ENCODE results near the gene INTS1. TPM values are rescaled to one million over a fixed set of nuclear protein-coding genes. Genes with fewer than 3 reads are reported as not detected.

Gene INTS1
- total RNA-seq, 2 donors from 2014 or later = 61.0 to 141 TPM

GRCh38 chr7:1539181-1539881, 35.1 kb upstream of the INTS1 start:
- no peak for TF ChIP-seq CTCF (IDR thresholded peaks at IDR 0.05)
- DNase-seq = no peak
- Histone ChIP-seq H3K9me3 (no peaks in the 10 kb centered on the region), H3K4me1 (peaks cover 9% of the 10 kb centered on the region), H3K27me3 (no peaks in the 10 kb centered on the region), H3K9ac (ENCODE audit: low read depth in 2 of 2, low read length in 2 of 2) (no peak overlapping the region), H3K27ac (no peak overlapping the region), H3K36me3 (peaks cover 18% of the 10 kb centered on the region), H3K4me3 (no peak overlapping the region)
- intact Hi-C loops (cut with DNase I) = no loop called here

- DNase-seq = no peak
- Histone ChIP-seq H3K9me3 (no peaks in the 10 kb centered on the region), H3K36me3 (peaks cover 18% of the 10 kb centered on the region), H3K4me1 (peaks cover 15% of the 10 kb centered on the region), H3K27me3 (no peaks in the 10 kb centered on the region), H3K4me3 (no peak overlapping the region), H3K27ac (peak overlapping the region; percentile 30), H3K9ac (ENCODE audit: low read depth in 2 of 2, low read length in 2 of 2) (peak overlapping the region in 1 of 2 donors; percentile 43)
- TF ChIP-seq CTCF (IDR thresholded peaks at IDR 0.05) = no peak
- intact Hi-C loops (cut with DNase I) = no loop called here
These were observed 34.5 kb upstream of the INTS1 start for GRCh38 chr7:1538544-1539180.

GRCh38 chr7:1537535-1538412, 33.6 kb upstream of the INTS1 start:
- Histone ChIP-seq H3K4me1 (peaks cover 22% of the 10 kb centered on the region), H3K27ac (peak overlapping the region; percentile 79), H3K9me3 (no peaks in the 10 kb centered on the region), H3K27me3 (no peaks in the 10 kb centered on the region), H3K9ac (ENCODE audit: low read depth in 2 of 2, low read length in 2 of 2) (peak overlapping the region; percentile 70 to 83), H3K36me3 (peaks cover 18% of the 10 kb centered on the region), H3K4me3 (peak overlapping the region; percentile 23)
- no peak for TF ChIP-seq CTCF (IDR thresholded peaks at IDR 0.05)
- peak; percentile 74 for DNase-seq
- intact Hi-C loops (cut with DNase I) = no loop called here

GRCh38 chr7:1536743-1537534, 32.8 kb upstream of the INTS1 start:
- peaks cover 22% of the 10 kb centered on the region for H3K4me1 ChIP-seq

More at GRCh38 chr7:1536743-1537534, 32.8 kb upstream of the INTS1 start:
- peak overlapping the region; percentile 23 for H3K4me3 ChIP-seq
- H3K9ac ChIP-seq (ENCODE audit: low read depth in 2 of 2, low read length in 2 of 2) = peak overlapping the region; percentile 70 to 83
- H3K36me3 ChIP-seq = peaks cover 18% of the 10 kb centered on the region
- DNase-seq = peak; percentile 89
- peak overlapping the region; percentile 79 for H3K27ac ChIP-seq
- H3K27me3 ChIP-seq = no peaks in the 10 kb centered on the region
- no peaks in the 10 kb centered on the region for H3K9me3 ChIP-seq
- intact Hi-C loops (cut with DNase I) = no loop called here
- TF ChIP-seq CTCF (IDR thresholded peaks at IDR 0.05) = no peak
